HG02759 (cell line): ENCODE measurements around the gene NFASC.

ENCODE experiments used
- ATAC-seq: cut with Tn5 transposase; IDR thresholded peaks from one replicate; pipeline ENCODE4 v1.9.1; 2021; ENCODE audit warnings: mild to moderate bottlenecking, moderate library complexity; ENCODE audit not compliant: unreplicated experiment

Gene NFASC

DNA sequence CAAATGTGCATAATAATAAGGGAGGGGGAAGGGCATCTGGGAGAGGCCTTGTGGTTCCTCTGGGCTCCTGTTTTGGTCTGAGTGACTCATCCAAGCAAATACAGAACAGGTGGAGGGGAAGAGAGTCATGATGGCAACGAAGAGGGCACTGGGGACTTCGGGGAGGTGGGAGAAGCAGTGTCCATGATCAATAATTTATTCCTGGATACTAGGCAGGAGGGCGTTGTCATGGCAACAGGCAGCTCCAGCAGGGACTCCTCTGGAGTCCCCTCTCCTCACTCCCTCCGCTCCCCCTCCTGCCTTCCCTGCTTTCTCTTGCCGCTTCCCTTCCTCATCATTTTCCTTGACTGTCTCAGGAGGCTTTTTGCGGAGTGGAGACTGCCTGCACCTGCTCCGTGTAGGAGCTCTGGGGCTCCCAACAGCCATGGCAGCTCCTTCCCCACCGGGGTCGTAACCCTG is 12.3 kb upstream of the NFASC start:
- ATAC-seq = no peak

DNA sequence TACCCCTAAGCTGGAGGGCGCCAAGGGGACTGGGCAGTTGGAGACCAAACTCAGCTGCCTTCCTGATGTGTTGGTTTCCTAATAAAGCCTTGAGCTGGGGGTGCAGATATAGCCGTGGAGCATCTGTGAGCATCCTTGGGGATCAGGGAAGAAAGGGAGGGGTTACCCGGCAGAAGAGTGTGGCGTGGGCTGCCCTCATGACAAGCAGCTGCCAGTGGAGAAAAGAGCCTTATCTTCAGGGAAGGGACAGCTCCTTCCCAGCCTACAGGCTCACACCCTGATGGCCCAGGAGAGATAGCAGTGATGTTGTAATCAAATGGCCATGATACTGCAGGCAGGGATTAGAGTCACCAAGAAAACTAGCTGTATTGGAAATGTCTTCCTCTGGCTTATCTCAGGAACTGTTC is 10.8 kb upstream of the NFASC start:
- ATAC-seq = no peak

DNA sequence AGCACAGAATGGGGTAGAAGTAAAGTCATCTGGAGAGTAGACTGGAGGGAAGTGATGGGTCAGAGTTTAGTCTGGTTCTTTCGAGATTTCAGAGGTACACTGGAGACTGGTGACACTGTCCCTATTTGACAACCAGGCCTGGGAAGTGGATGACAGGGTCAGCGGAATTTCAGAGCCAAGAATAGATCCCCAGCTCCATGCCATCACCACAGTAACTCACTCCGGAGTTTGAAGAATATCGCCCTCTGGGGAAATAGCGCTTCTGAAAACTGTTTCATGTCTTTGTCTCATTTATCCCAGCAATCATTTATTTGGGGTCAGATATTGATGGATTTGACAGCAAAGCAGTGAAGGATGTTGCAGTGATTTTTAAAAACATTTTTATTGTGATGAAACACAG is 7.6 kb upstream of the NFASC start:
- no peak for ATAC-seq

DNA sequence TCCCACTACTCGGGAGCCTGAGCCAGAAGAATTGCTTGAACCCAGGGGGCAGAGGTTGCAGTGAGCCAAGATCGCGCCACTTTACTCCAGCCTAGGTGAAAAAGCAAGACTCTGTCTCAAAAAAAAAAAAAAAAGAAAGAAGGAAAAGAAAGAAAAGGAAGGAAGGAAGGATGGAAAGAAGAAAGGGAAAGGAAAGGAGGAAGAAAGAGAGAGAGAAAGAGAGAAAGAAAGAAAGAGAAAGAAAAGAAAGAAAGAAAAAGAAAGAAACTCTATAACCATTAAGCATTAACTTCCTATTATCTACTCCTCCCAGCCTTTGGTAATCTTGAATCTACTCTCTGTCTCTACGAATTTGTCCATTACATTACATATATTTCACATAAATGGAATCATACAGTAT is 6.9 kb upstream of the NFASC start:
- no peak for ATAC-seq

DNA sequence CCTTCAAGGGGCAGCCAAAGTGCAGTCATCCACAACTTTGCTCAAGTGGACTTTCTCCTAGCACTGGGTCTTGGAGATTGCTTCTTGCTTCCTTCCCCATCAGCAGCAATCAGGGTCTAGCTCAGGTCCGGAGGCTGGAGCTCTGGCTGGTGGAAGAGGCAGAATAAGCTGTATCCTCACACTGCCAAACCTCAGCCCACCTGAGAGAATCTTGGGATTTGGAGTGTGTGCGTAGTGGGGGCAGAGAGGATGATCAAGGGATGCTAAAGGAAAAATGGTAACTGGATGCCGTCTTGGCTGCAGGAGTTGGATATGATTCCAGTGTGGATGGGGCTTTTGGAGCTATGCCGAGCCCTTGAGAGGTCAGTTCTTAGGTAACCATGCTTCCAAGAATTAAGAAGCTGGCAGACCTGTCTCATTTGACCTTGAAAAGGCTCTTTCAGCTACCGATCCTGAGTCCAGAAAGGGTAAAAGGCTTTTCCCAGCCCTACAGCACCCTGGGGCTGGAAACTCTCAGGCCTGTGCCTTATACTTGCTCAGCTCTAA is 4.5 kb upstream of the NFASC start:
- ATAC-seq = no peak

DNA sequence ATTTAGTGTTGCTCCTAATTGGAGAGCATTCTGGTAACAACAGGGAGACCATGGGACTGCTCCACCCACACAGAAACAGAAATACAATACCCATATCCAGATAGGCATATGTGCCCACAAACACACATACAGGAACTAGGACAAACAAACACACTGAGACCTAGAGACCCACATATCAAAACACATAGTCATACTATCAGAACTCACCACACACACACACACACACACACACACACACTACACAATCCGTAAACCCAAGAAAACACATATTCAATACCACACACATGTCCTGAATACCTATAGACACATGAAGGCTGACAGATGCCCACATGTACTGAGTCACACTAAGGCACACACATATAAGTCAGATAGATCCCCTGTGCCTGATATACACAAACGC is 3.5 kb upstream of the NFASC start:
- ATAC-seq = no peak

DNA sequence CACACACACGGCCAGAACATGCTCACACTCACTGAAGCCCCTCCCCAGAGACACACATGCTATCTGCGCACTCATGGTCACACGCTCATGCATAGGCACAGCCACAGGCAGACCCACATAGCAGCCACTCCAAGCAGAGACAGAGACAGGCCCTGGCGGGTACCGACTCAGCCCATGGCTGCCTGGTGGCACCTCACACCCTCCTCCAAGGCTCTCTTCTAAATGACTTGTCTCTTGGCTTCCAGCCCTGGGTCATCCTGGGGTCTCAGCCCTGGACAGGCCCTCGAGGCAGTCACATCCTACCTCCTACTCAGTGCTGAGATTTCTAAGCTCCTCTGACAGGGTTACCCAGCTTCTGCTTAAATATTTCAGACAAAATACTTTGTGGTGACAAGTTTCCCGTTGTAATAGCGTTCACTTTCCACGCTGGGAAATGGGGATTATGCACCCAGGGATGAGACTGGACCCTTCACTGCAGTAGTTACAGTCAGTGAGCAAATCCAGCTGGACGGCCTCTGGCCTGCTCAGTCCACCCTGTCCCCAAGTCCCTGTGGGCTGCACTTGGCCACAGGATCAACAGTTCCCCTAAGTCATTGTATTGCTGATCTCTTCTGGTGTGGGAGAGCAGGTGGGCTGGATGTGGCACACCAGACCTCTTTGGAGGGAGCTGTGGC is 2.9 kb upstream of the NFASC start:
- no peak for ATAC-seq

DNA sequence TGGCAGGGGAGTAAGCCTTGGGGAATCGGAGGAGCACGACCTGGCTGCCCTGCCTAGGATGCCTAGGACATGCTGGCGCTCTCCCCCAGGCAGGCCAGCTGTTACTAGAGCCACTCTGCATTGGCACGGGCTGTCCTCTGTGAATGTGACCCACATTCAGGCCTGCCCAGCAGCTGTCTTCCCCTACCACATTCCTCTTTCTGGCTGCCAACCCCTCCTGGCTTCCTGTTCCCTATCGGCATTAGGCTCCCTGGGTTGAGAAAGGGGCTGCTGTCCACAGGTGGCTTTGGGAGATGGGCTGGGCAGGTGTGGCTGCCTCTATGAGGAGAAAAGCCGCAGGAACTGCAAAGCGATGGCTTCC is 2.3 kb upstream of the NFASC start:
- no peak for ATAC-seq

DNA sequence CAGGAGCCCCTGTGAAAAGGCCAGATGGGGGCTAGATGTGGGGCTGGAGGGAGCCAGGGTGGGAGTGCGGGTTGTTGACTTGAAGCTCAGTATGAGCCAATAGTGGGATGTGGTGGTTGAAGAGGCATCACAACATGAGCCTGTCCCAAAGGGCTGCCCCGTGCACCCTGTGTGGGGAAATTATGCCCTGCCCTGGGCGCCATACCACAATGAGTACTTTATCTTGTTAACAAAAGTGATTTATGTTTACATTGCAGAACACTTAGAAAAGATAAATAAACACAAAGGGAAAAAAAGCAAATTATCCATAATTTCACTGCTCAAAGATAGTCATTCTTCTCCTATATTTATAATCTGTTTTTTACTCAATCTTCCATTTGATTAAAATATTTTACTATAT is 1.6 kb upstream of the NFASC start:
- no peak for ATAC-seq

DNA sequence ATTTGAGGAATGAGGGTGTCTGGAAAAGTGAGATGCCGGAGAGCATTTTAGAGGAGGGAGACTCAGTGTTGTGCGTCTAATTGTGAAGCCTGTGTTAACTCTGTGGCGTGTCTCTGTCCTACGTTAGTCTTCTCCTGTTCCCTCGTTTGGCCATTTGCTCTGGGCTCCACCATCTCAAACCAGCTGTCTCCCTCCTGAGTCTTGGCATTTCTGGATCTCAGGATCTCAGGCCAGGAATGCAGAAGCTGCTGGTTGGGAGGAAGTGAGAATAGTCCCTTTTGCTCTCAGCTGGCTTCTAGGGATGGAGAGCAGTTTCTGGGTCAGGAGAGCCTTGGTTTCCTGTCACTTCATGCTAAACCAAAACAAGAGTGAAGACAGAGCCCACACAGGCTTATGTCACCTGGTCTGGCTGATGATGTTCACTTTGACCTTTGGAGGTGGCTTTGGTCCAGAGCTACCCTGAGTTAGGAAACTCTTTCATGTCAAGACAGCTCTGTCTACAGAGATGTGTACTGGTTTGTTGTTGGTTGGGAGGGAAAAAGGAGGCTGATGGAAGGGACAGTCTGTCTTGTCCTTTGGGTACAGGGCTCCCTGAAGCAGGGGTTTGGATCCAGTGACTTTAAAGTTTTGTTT is 859 bp downstream of the NFASC start:
- ATAC-seq = no peak

DNA sequence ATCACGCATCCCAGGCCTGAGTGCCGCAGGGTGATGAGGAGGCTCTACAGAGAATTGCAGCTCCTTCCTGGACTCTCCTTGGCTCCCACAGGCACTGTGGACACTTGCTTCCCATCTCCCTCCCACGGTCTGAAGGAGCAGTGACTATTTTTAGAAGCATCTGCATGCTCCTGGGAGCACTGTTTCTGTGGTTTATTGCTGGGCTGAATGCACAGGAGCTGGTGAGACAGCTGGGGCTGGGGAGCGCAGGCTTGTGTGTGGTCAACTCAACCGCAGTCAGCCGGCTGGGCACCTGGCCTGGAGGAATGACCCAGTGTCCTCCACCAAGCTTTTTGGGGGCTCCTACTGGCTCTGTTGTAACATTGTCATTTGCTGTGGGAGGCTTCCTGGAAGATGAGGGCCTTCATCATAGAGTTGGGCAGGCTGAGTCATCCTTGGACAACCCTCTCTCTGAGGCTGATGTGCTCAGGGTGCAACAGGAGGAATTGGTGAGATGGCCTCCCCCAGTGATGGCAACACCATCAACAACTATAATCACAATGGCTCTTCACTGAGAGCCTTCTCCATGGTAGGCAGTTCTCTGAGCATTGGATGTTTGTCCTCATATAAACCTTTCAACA is 1.7 kb downstream of the NFASC start:
- no peak for ATAC-seq

DNA sequence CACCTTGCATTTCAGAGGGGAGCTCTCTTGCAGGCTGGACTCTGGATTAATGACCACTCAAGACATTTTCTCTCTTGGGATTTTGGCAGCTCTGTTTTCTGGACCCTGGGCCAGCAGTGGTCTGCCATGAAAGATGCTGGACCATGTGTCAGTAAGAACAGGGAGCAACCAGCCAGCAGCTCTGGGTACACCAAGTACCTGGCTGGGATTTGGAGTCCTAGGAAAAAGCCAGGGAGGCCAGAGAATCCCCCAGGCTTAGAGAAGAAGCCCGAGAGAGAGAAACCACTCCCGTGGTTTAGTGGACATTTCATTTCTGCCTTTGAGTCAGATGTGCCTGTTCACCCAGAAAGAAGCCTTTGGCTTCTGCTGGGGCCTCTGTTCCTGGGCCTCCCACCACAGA is 2.5 kb downstream of the NFASC start:
- no peak for ATAC-seq

DNA sequence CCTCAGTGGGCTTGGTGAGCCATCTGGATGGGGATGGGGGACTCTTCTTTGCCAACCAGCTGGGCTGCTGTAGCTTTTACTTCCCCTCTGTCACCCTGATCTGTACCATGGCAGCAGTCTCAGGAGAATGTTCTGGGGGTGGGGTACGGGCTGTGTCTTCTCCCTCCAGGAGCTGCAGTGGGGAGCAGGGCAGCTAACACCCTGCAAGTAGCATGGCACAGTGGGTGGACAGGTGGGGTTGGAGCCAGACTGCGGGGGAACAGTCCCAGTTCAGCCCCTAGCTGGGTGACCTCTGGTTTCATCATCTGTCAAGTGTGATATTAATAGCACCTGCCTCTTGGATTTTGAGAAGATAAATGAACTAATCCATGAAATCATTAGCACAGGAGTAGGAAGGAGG is 3.1 kb downstream of the NFASC start:
- no peak for ATAC-seq

DNA sequence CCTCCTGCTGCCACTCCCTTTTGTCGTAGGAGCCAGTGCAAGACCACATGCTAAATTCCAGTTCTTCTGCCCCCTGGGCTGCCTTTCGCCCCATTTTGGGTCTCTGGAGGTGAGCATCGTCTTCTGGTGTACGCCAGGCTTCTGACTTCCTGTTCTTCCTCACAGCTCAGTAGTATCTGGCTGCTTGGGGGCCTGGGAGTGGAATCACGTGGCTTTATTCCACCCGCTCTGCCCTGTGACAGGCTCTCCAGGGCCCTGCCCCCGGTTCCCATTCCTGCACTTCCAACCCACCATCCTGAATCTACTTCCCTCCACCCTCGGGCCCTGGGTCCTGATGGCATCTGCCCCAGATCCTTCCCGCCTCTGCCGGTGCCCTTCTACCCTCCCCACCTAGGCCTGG is 3.6 kb downstream of the NFASC start:
- ATAC-seq = no peak

DNA sequence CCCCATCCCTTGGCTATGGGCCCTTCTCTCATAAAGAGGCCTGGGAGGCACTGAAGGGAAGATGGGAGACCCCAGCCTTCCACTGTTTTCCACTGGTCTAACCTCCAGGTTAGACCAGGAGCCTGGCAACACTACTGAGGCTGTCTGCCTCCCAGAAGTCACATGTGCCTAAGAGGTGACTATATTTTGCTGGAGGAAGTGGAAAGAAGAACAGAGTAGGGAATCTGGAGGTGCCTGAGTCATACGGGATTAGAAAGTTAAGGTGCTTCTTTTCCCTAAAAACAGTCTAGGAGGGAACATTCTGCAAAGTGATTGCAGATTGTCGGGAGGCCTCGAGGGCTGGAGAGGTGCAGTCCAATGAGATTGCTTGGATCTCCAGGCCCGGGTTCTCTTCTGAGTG is 4.6 kb downstream of the NFASC start:
- ATAC-seq = no peak

DNA sequence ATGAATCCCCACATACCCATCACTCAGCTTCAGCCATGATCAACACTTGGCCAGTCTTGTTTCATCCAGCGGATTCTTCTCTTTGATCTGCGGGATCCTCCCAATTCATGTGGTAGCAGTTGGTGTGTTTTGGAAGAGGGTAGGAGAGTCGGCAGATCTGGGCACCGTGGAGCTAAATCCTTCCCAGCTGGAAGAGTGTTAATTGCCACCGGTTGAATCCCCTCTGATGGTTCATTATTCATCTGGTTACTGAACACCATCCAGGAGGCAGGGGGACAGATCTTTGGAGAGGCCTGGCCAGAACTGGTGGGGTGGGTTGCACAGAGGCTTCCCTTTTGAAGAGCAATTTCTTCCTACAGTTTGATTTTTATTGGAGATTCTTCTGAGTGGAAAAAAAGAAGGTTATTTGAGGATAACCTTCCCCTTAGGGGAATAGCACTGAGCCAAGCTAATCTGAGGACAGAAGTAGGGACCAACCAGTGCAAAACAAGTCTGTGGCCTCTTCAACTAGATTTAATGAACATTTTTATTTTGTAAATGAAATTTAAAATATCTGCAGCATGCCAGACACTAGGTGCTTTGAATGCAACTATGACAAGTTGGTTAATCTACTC is 8.1 kb downstream of the NFASC start:
- no peak for ATAC-seq

DNA sequence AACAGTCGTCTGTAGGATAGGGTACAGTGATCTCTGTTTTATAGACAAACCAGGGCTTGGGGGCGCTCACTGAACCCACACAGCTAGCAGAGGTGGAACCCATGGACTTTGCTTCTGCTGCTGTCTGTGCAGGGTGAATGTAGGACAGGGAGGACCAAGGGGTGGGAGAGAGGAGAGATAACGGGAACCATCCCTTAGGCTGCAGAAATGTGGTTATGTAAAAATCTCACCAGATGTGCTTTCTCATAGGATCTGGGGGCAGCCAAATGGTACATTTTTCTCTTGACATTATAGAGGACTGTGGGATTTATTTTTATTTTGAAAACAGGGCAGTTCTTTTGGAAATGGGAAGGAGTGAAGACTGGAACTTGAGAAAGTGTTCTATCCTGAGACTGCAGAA is 8.7 kb downstream of the NFASC start:
- no peak for ATAC-seq

DNA sequence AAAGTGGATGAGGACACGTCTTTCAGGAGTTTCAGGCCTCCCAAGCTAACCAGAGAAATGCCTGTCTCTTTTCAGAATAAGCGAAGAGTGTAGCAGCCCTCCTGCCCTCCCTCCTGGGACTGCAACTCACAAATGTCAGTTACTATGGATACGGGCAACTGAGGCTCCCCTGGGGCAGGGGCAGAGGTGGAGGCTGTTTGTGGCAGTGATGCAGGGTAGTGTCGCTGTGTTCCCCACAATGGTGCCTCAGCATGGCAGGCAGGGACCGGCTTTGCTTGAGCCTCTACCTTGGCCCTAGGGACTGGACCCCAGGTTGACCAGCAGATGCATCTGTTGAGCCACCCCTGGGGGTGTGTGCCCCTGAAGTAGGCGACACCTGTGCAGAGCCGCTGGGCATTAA is 10.2 kb downstream of the NFASC start:
- ATAC-seq = no peak

DNA sequence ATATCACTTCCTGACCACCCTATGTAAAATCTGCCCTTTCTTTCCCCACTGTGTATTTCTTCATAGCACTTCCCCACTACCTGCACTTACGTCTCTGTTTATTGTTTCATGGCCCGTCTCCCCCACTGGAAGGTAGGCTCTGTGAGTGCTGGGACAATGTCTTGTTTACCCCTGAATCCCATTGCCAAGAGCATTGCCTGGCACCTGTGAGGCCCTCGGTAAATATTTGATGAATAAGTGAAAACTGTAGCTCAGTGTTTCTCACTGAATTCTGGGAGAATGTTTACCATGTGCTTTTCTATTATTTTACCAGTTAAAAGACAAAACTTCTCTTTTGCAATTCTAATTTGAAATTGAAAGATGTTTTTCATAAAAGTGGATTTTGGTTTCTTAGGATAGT is 11.8 kb downstream of the NFASC start:
- no peak for ATAC-seq

DNA sequence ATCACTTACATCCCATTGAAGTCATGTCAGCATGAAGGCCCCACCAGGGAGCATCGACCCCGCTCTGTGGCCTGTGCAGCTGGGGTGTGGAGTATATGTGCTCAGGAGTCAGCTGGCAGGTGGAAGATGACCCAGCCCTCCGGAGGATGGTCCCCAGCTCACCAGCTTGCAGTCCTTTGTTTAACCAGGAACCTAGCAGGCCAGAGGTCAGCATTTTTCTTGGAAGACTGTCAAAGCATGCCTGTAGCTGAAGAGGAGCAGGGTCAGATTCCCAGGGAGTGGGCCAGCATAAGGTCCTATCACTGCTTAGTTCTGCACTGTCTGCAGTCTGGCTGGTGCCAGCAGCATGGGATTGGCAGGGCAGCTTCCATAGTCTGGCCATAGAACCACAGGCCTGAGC is 12.7 kb downstream of the NFASC start:
- ATAC-seq = no peak

DNA sequence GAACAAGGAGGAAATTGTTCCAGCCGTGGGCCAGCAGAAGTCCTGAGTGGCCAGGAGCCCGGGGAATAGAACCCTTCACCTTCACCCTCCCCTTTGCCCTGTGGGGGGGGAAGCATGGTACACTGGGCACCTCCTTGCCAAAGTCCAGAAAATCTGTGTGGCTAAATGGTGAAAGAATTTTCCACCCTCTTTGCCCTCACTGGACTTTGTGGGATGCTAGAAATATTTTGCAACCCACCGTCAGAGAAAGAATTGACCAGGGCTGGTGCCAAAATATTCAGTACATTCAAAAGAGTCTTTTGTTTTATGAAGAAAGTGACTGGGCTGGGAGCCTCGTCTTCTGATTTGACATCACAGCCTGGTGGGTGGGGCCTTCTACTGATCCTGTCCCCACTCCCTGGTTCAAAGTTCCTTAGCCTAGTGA is 14.6 kb downstream of the NFASC start:
- ATAC-seq = no peak

DNA sequence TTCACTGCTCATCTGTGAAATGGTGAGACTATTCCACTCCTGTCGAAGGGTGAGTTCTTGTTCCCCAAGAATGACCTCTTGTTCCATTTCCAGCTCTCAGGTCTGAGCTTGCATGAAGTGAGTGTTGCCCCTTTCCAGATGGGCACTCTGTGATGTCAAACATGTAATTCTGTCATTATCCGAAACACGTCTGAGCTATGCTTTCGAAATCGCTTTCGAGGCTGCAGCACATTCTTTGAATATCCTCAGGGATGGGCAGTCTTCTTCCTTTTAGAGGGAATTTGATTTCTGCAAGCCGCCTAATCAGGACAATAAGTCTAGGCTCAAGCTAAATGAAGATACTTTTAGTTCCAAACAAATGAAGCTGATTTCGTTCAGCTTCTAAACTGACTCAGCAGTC is 15.1 kb downstream of the NFASC start:
- ATAC-seq = no peak
